Neural cell (in vitro differentiated cells): ENCODE results near the gene BRK1.

Experiments used
- CTCF ChIP-seq: fragments of 450-650 bp; IDR thresholded peaks from 2 replicates; pipeline ENCODE4 v1.5.1; 2014; ENCODE audit warnings: antibody characterized with exemption, mild to moderate bottlenecking, moderate library complexity; ENCODE audit not compliant: poor library complexity, severe bottlenecking
- EP300 ChIP-seq: fragments of 450-650 bp; conservative IDR thresholded peaks from 2 replicates; pipeline ENCODE4 v1.6.1; 2014; ENCODE audit warnings: antibody characterized with exemption, mild to moderate bottlenecking, moderate library complexity; ENCODE audit not compliant: poor library complexity, severe bottlenecking
- EZH2 ChIP-seq: fragments of 200-600, 300-800 bp; shearing (Covaris generic), sonication (generic); IDR thresholded peaks from 2 replicates; pipeline ENCODE4 v1.6.1; 2014; ENCODE audit warnings: antibody characterized with exemption, low read length, borderline replicate concordance, mild to moderate bottlenecking; ENCODE audit not compliant: insufficient read depth, poor library complexity, severe bottlenecking
- MXI1 ChIP-seq: fragments of 450-650 bp; conservative IDR thresholded peaks from 2 replicates; pipeline ENCODE4 v1.6.1; 2014; ENCODE audit warnings: antibody characterized with exemption, mild to moderate bottlenecking; ENCODE audit not compliant: poor library complexity, severe bottlenecking
- POLR2AphosphoS5 ChIP-seq: IDR thresholded peaks from 2 replicates; pipeline ENCODE4 v1.6.1; 2012
- RAD21 ChIP-seq: fragments of 450-650 bp; conservative IDR thresholded peaks from 2 replicates; pipeline ENCODE4 v1.6.1; 2014; ENCODE audit warnings: antibody characterized with exemption, mild to moderate bottlenecking, moderate library complexity
- REST ChIP-seq: IDR thresholded peaks from 2 replicates; pipeline ENCODE4 v1.6.1; 2012; ENCODE audit warnings: borderline replicate concordance
- SMC3 ChIP-seq: fragments of 450-650 bp; conservative IDR thresholded peaks from 2 replicates; pipeline ENCODE4 v1.6.1; 2014; ENCODE audit warnings: antibody characterized with exemption, mild to moderate bottlenecking, moderate library complexity; ENCODE audit not compliant: poor library complexity
- TAF1 ChIP-seq: IDR thresholded peaks from 2 replicates; pipeline ENCODE4 v1.6.1; 2012; ENCODE audit warnings: low read depth

- TF ChIP-seq MXI1 (no peak), CTCF (no peak), TAF1 (no peak), EZH2 (no peak), EP300 (no peak), RAD21 (no peak), REST (no peak), POLR2AphosphoS5 (no peak), SMC3 (no peak)
Observed at GRCh38 chr3:10160346-10160745, 44.9 kb downstream of the BRK1 start.
